Measurements from ENCODE around the gene GAS7. TPM values are rescaled to one million over a fixed set of nuclear protein-coding genes. Genes with fewer than 3 reads are reported as not detected.

GAS7 gene
- total and polyA plus RNA-seq, 9 of the 15 experiments (the other 6 are each of a cell fraction or from before 2014, with no cell fraction given), result 0.11 to 0.33 TPM; not detected in 7

- DNase-seq (ENCODE audit: extremely low read depth in 1 of 4, low spot score in 3 of 4), result no peak
Measured at GRCh38 chr17:10197362-10197720, 1.1 kb downstream of the GAS7 start.

GRCh38 chr17:10196941-10197340, 1.5 kb downstream of the GAS7 start:
- ChIA-PET POLR2A (no interaction called here), CTCF (ENCODE audit: low intra/inter-chr PET ratio) (no interaction called here)
- DNase-seq (ENCODE audit: extremely low read depth in 1 of 4, low spot score in 3 of 4) (no peak), ATAC-seq (no peak), FAIRE-seq (no peak)
- Histone ChIP-seq H3K36me3 (ENCODE audit: control insufficient read depth, insufficient read depth, low read length) (no peaks in the 10 kb centered on the region), H3K4me2 (ENCODE audit: insufficient read depth, low read length) (no peak overlapping the region), H3K27me3 (ENCODE audit: control insufficient read depth in 2 of 2, insufficient read depth in 2 of 2, low read length in 2 of 2) (no peaks in the 10 kb centered on the region), H3K9me3 (replicated peaks; ENCODE audit: control insufficient read depth, insufficient read depth, low read depth, low read length) (no peaks in the 10 kb centered on the region), H3K4me3 (no peak overlapping the region), H3K9me1 (ENCODE audit: control insufficient read depth, insufficient read depth, low read length) (no peaks in the 10 kb centered on the region), H3K9ac (ENCODE audit: insufficient read depth in 1 of 2, low read depth in 2 of 2, low read length in 2 of 2) (no peak overlapping the region), H2AFZ (ENCODE audit: low read depth, low read length) (no peak overlapping the region), H4K20me1 (replicated peaks; ENCODE audit: control insufficient read depth, insufficient read depth, low read length) (no peaks in the 10 kb centered on the region), H3K4me1 (replicated peaks in 1 of 2; ENCODE audit: control insufficient read depth in 2 of 2, insufficient read depth in 2 of 2, low read length in 2 of 2) (no peaks in the 10 kb centered on the region), H3K27ac (ENCODE audit: extremely low read depth, low read depth, low read length) (no peak overlapping the region), H3K79me2 (ENCODE audit: control insufficient read depth, insufficient read depth, low read length) (no peaks in the 10 kb centered on the region)
- TF ChIP-seq ETS1 (conservative IDR thresholded peaks at IDR 0.05; ENCODE audit: control insufficient read depth, low read depth, low read length), result no peak
- no peak for TF ChIP-seq CBFB (CRISPR knock-in tag; IDR thresholded peaks at IDR 0.05)
- no peak for TF ChIP-seq ZNF311 (CRISPR knock-in tag; IDR thresholded peaks at IDR 0.05)
- no peak for TF ChIP-seq STAT5A (IDR thresholded peaks at IDR 0.05; ENCODE audit: borderline replicate concordance, low read length)
- TF ChIP-seq HIVEP1 (CRISPR knock-in tag; IDR thresholded peaks at IDR 0.05), result no peak
- TF ChIP-seq RBM14 (IDR thresholded peaks at IDR 0.05; ENCODE audit: borderline replicate concordance, insufficient read depth, low read depth, low read length), result no peak
- no peak for TF ChIP-seq KAT2B (IDR thresholded peaks at IDR 0.05; ENCODE audit: low read depth, low read length)
- TF ChIP-seq NUFIP1 (IDR thresholded peaks at IDR 0.05; ENCODE audit: partially characterized antibody), result no peak
- no peak for TF ChIP-seq SETDB1 (IDR thresholded peaks at IDR 0.05; ENCODE audit: low read length)
- no peak for TF ChIP-seq JUND (IDR thresholded peaks at IDR 0.05; ENCODE audit: borderline replicate concordance, low read depth, low read length)
- TF ChIP-seq JUND (tag; IDR thresholded peaks at IDR 0.05; ENCODE audit: borderline replicate concordance, low read depth, low read length), result no peak
- in situ Hi-C loops (cut with MboI) (no loop called here), intact Hi-C loops (cut with micrococcal nuclease) (no loop called here)
- 0% methylated on average over 3 of the region's 4 CpGs for WGBS (ENCODE audit: insufficient coverage, low coverage, missing lambda C conversion rate)
- no TSS peak for BruUV-seq (replicated peaks)

More at GRCh38 chr17:10197362-10197720, 1.1 kb downstream of the GAS7 start:
- FAIRE-seq (no peak), ATAC-seq (no peak)
- Histone ChIP-seq H3K4me3 (no peak overlapping the region), H2AFZ (ENCODE audit: low read depth, low read length) (no peak overlapping the region), H3K4me1 (replicated peaks in 1 of 2; ENCODE audit: control insufficient read depth in 2 of 2, insufficient read depth in 2 of 2, low read length in 2 of 2) (no peaks in the 10 kb centered on the region), H3K36me3 (ENCODE audit: control insufficient read depth, insufficient read depth, low read length) (no peaks in the 10 kb centered on the region), H3K27ac (ENCODE audit: extremely low read depth, low read depth, low read length) (no peak overlapping the region), H3K27me3 (ENCODE audit: control insufficient read depth in 2 of 2, insufficient read depth in 2 of 2, low read length in 2 of 2) (no peaks in the 10 kb centered on the region), H3K4me2 (ENCODE audit: insufficient read depth, low read length) (no peak overlapping the region), H3K9ac (ENCODE audit: insufficient read depth in 1 of 2, low read depth in 2 of 2, low read length in 2 of 2) (no peak overlapping the region), H3K79me2 (ENCODE audit: control insufficient read depth, insufficient read depth, low read length) (no peaks in the 10 kb centered on the region), H3K9me3 (replicated peaks; ENCODE audit: control insufficient read depth, insufficient read depth, low read depth, low read length) (no peaks in the 10 kb centered on the region), H4K20me1 (replicated peaks; ENCODE audit: control insufficient read depth, insufficient read depth, low read length) (no peaks in the 10 kb centered on the region), H3K9me1 (ENCODE audit: control insufficient read depth, insufficient read depth, low read length) (no peaks in the 10 kb centered on the region)
- BruUV-seq (replicated peaks), result no TSS peak
- no peak for TF ChIP-seq PTBP1 (IDR thresholded peaks at IDR 0.05; ENCODE audit: low read depth, low read length)
- TF ChIP-seq SP1 (CRISPR knock-in tag; IDR thresholded peaks at IDR 0.05), result no peak
- TF ChIP-seq NFYB (IDR thresholded peaks at IDR 0.05; ENCODE audit: extremely low read depth, insufficient read length), result no peak
- TF ChIP-seq CBX3 (IDR thresholded peaks at IDR 0.05; ENCODE audit: borderline replicate concordance in 1 of 2, low read length in 2 of 2), result no peak
- TF ChIP-seq SIX5 (IDR thresholded peaks at IDR 0.05; ENCODE audit: borderline replicate concordance in 1 of 2, insufficient read depth in 1 of 2, low read depth in 1 of 2, low read length in 2 of 2), result no peak
- POLR2A ChIA-PET, result no interaction called here
- in situ Hi-C loops (cut with MboI), result no loop called here
- CTCF ChIA-PET (ENCODE audit: low intra/inter-chr PET ratio), result no interaction called here
- intact Hi-C loops (cut with micrococcal nuclease), result no loop called here
- 0% methylated on average over 7 of the region's 11 CpGs for WGBS (ENCODE audit: insufficient coverage, low coverage, missing lambda C conversion rate)
